AG04450 (cell line): ENCODE data around the gene SPHK1. TPM values are rescaled to one million over a fixed set of nuclear protein-coding genes. Genes with fewer than 3 reads are reported as not detected.

Source experiments
- CTCF ChIA-PET: fragments of 300-600, 350-600 bp; formaldehyde crosslinking; extraction: SDS; loops from one replicate; lab custom pipeline; 2022; ENCODE audit warnings: antibody characterized with exemption, inconsistent platforms; lab: Charles Lee
- POLR2A ChIA-PET: fragments of 350-600 bp; formaldehyde crosslinking; extraction: SDS; loops from one replicate; lab custom pipeline; 2021; ENCODE audit warnings: antibody characterized with exemption, inconsistent platforms; lab: Yijun Ruan, JAX
- DNase-seq: peaks from one replicate; pipeline ENCODE4 v3.0.0-alpha.2; 2011; ENCODE audit warnings: low read depth, low spot score
- H3K27ac ChIP-seq: one replicate; pipeline ENCODE4 v1.5.1; 2012; ENCODE audit warnings: low read depth, low read length, control low read depth
- H3K27me3 ChIP-seq: one replicate; pipeline ENCODE4 v1.6.0; 2012; ENCODE audit warnings: low read length; ENCODE audit not compliant: control insufficient read depth, insufficient read depth
- H3K4me3 ChIP-seq: 2 replicates; pipeline ENCODE4 v1.5.1; 2011; ENCODE audit warnings: mild to moderate bottlenecking, low read depth, low read length, control low read depth
- H3K9me3 ChIP-seq: 2 replicates; pipeline ENCODE4 v1.5.1; 2012; ENCODE audit warnings: low read length; ENCODE audit not compliant: control insufficient read depth, insufficient read depth
- CTCF ChIP-seq: IDR thresholded peaks from 2 replicates; pipeline ENCODE4 v1.5.1; 2011; ENCODE audit warnings: low read depth, low read length, control low read depth, inconsistent platforms
- polyA plus RNA-seq: library from polyadenylated mRNA; depleted of rRNA; stranded (reverse); fragments of >200 nt; gene quantifications from 2 replicates; pipeline ENCODE4 v1.2.3, GENCODE V29; 2011

Gene SPHK1
- polyA plus RNA-seq, 1 experiment = 11.6 TPM

GRCh38 chr17:76416457-76416856 is 32.0 kb downstream of the SPHK1 start:
- POLR2A ChIA-PET = no interaction called here
- H3K4me3 ChIP-seq = no peak overlapping the region
- DNase-seq = no peak
- TF ChIP-seq CTCF = no peak
- no peaks in the 10 kb centered on the region for H3K27me3 ChIP-seq
- H3K27ac ChIP-seq = no peak overlapping the region
- no peaks in the 10 kb centered on the region; the same call in 1 of the 2 replicates for H3K9me3 ChIP-seq
- CTCF ChIA-PET = interaction anchor here (0.8 to 3.2 kb wide), 4 partner anchors 8 to 90 kb away, joined by 3 to 11 read pairs (median 5); no protein-coding TSS in a partner anchor

GRCh38 chr17:76416899-76417298 is 32.5 kb downstream of the SPHK1 start:
- POLR2A ChIA-PET = no interaction called here
- H3K27ac ChIP-seq = no peak overlapping the region
- no peaks in the 10 kb centered on the region; the same call in 1 of the 2 replicates for H3K9me3 ChIP-seq
- no peak for DNase-seq
- CTCF ChIA-PET = interaction anchor here (0.8 to 3.2 kb wide), 4 partner anchors 8 to 89 kb away, joined by 3 to 11 read pairs (median 5); no protein-coding TSS in a partner anchor
- no peak for TF ChIP-seq CTCF
- H3K4me3 ChIP-seq = no peak overlapping the region
- H3K27me3 ChIP-seq = no peaks in the 10 kb centered on the region

- Histone ChIP-seq H3K27ac (no peak overlapping the region), H3K4me3 (no peak overlapping the region), H3K27me3 (no peaks in the 10 kb centered on the region), H3K9me3 (no peaks in the 10 kb centered on the region; the same call in 1 of the 2 replicates)
- DNase-seq = no peak
- ChIA-PET POLR2A (interaction anchor here (0.6 kb wide), 1 partner anchor 46 kb away, joined by 6 read pairs; no protein-coding TSS in a partner anchor), CTCF (interaction anchor here (0.5 to 3.2 kb wide), 3 partner anchors 9 to 234 kb away, joined by 3 to 11 read pairs (median 9); no protein-coding TSS in a partner anchor)
- TF ChIP-seq CTCF = no peak
Measured at GRCh38 chr17:76417499-76418143, 33.2 kb downstream of the SPHK1 start.

GRCh38 chr17:76419576-76420260 is 35.3 kb downstream of the SPHK1 start:
- H3K9me3 ChIP-seq = no peaks in the 10 kb centered on the region; the same call in 1 of the 2 replicates
- DNase-seq = no peak
- ChIA-PET POLR2A (interaction anchor here (0.6 kb wide), 1 partner anchor 11 kb away, joined by 4 read pairs; no protein-coding TSS in a partner anchor), CTCF (interaction anchor here (1.8 kb wide), 1 partner anchor 22 kb away, joined by 6 read pairs; no protein-coding TSS in a partner anchor)
- no peaks in the 10 kb centered on the region for H3K27me3 ChIP-seq
- H3K4me3 ChIP-seq = no peak overlapping the region
- no peak overlapping the region for H3K27ac ChIP-seq
- TF ChIP-seq CTCF = no peak
